B cell (primary cell): ENCODE measurements around the gene NDST1. TPM values are rescaled to one million over a fixed set of nuclear protein-coding genes. Genes with fewer than 3 reads are reported as not detected.

ENCODE experiments used
- ATAC-seq: fragments of 200-7000 bp; cut with Tn5 transposase; one replicate; pipeline ENCODE4 v1.10.0; 2021; ENCODE audit warnings: low read depth, mild to moderate bottlenecking, moderate number of reproducible peaks, moderate library complexity
- CTCF ChIA-PET: fragments of 350-600 bp; sonication (Branson Sonifier 250); formaldehyde crosslinking; loops from one replicate; lab custom pipeline; 2021; ENCODE audit warnings: antibody characterized with exemption, inconsistent platforms; lab: Charles Lee
- POLR2A ChIA-PET: fragments of 350-600 bp; sonication (Branson Sonifier 250); formaldehyde crosslinking; loops from one replicate; lab custom pipeline; 2021; ENCODE audit warnings: antibody characterized with exemption; lab: Charles Lee
- DNase-seq: peaks from one replicate; pipeline ENCODE4 v3.0.0; 2013
- H2AFZ ChIP-seq: 2 replicates; pipeline ENCODE4 v1.6.1; 2012; ENCODE audit warnings: mild to moderate bottlenecking, low read depth, low read length; ENCODE audit not compliant: insufficient read depth, poor library complexity, severe bottlenecking
- H3K27ac ChIP-seq, 2 donors: 1 replicate in 1 of 2; 2 replicates in 1 of 2; pipeline ENCODE4 v1.5.1; 2012 to 2013; ENCODE audit warnings: low read length in 2 of 2, mild to moderate bottlenecking in 2 of 2, moderate library complexity in 1 of 2
- H3K27me3 ChIP-seq, 4 experiments: fragments of 200-600 bp in 1 of 4; sonication (generic) in 1 of 4; replicated peaks in 1 of 4; 1 replicate in 2 of 4; 2 replicates in 2 of 4; pipeline versions ENCODE4 v1.6.1 to v1.7.0; 2013 to 2016; ENCODE audit warnings: low read length in 3 of 4, mild to moderate bottlenecking in 2 of 4, mixed read lengths in 1 of 4, moderate library complexity in 1 of 4; ENCODE audit not compliant: insufficient read depth in 4 of 4, control insufficient read depth in 3 of 4; ENCODE audit errors: control extremely low read depth in 1 of 4
- H3K36me3 ChIP-seq, 2 experiments: replicated peaks in 1 of 2; 1 replicate in 1 of 2; 2 replicates in 1 of 2; pipeline versions ENCODE4 v1.6.1 to v1.7.1; 2013; ENCODE audit warnings: low read length in 1 of 2; ENCODE audit not compliant: insufficient read depth in 2 of 2, control insufficient read depth in 1 of 2; ENCODE audit errors: control extremely low read depth in 1 of 2, extremely low read depth in 1 of 2
- H3K4me1 ChIP-seq, 2 donors: fragments of 200-600 bp in 1 of 2; sonication (generic) in 1 of 2; 1 replicate in 1 of 2; 2 replicates in 1 of 2; pipeline versions ENCODE4 v1.5.1 to v1.6.1; 2013 to 2017; ENCODE audit warnings: low read length in 2 of 2; ENCODE audit not compliant: control insufficient read depth in 2 of 2, insufficient read depth in 2 of 2
- H3K4me2 ChIP-seq: replicated peaks from 2 replicates; pipeline ENCODE3; 2012; ENCODE audit warnings: mild to moderate bottlenecking, low read depth, low read length; ENCODE audit not compliant: poor library complexity, severe bottlenecking
- H3K4me3 ChIP-seq, 5 experiments: fragments of 200-600 bp in 1 of 5; sonication (generic) in 1 of 5; 1 replicate in 3 of 5; 2 replicates in 2 of 5; pipeline versions ENCODE4 v1.5.1 to v1.7.0; 2011 to 2016; ENCODE audit warnings: low read length in 4 of 5, mild to moderate bottlenecking in 4 of 5, low read depth in 2 of 5, control low read depth in 1 of 5, moderate library complexity in 1 of 5; ENCODE audit not compliant: insufficient read depth in 1 of 5; ENCODE audit errors: control extremely low read depth in 1 of 5, extremely low read depth in 1 of 5
- H3K79me2 ChIP-seq: fragments of 200-600 bp; sonication (generic); one replicate; pipeline ENCODE4 v1.6.0; 2016; ENCODE audit warnings: low read length; ENCODE audit not compliant: control insufficient read depth, insufficient read depth
- H3K9ac ChIP-seq: fragments of 200-600 bp; sonication (generic); 2 replicates; pipeline ENCODE4 v1.6.1; 2017; ENCODE audit warnings: mild to moderate bottlenecking, low read length, moderate library complexity
- H3K9me3 ChIP-seq, 3 donors: one replicate each; pipeline versions ENCODE4 v1.6.1 to v1.7.1; 2013; ENCODE audit warnings: low read length in 2 of 3; ENCODE audit not compliant: control insufficient read depth in 2 of 3, insufficient read depth in 1 of 3; ENCODE audit errors: control extremely low read depth in 1 of 3
- H4K20me1 ChIP-seq: 2 replicates; pipeline ENCODE4 v1.6.0; 2012; ENCODE audit warnings: mild to moderate bottlenecking, low read length; ENCODE audit not compliant: insufficient read depth, control insufficient read depth, poor library complexity, severe bottlenecking
- H3K27ac Mint-ChIP-seq: one replicate; pipeline ENCODE4 v1.8.0; 2021; ENCODE audit warnings: mixed read lengths
- H3K27me3 Mint-ChIP-seq: one replicate; pipeline ENCODE4 v1.8.0; 2021; ENCODE audit warnings: mixed read lengths
- H3K4me1 Mint-ChIP-seq: one replicate; pipeline ENCODE4 v1.8.0; 2021; ENCODE audit warnings: mixed read lengths
- H3K4me3 Mint-ChIP-seq: one replicate; pipeline ENCODE4 v1.8.0; 2021; ENCODE audit warnings: mixed read lengths
- H3K9me3 Mint-ChIP-seq: one replicate; pipeline ENCODE4 v1.8.0; 2022; ENCODE audit warnings: mixed read lengths; ENCODE audit not compliant: insufficient read depth
- CTCF ChIP-seq: fragments of 200-600 bp; IDR thresholded peaks from one replicate; pipeline ENCODE4 v1.8.0; 2022; ENCODE audit warnings: antibody characterized with exemption, mild to moderate bottlenecking
- EZH2 ChIP-seq: IDR thresholded peaks from 2 replicates; pipeline ENCODE4 v1.6.1; 2012; ENCODE audit warnings: borderline replicate concordance, low read depth, mild to moderate bottlenecking, moderate library complexity, low read length; ENCODE audit not compliant: insufficient read depth, poor library complexity, severe bottlenecking
- WGBS: methylation state at CpG from one replicate; pipeline ENCODE4 v1.1.5; 2013; ENCODE audit warnings: missing lambda C conversion rate; ENCODE audit not compliant: insufficient coverage; 5-methylcytosine and 5-hydroxymethylcytosine counted together
- intact Hi-C: fragments of 100-400 bp; cut with micrococcal nuclease; formaldehyde crosslinking; loops from one replicate; pipeline ENCODE4 v1.10.0; 2022
- polyA plus RNA-seq: library from polyadenylated mRNA; depleted of rRNA; stranded (reverse); fragments of >200 nt; gene quantifications from 2 replicates; pipeline ENCODE4 v1.2.3, GENCODE V29; 2012
- total RNA-seq, 2 donors: library from RNA; stranded (reverse); fragments of 120-200 nt in 1 of 2; gene quantifications; 1 replicate in 1 of 2; 2 replicates in 1 of 2; pipeline versions ENCODE4 v1.2.3 to v1.2.4, GENCODE V29; 2013 to 2022

NDST1 gene
- total and polyA plus RNA-seq, 2 donors (not counting 1 experiment from before 2014, with no cell fraction given), result 4.3 to 7.0 TPM

- TF ChIP-seq EZH2 (no peak), CTCF (no peak)
- WGBS, result 100% methylated on average over 2 of the region's 4 CpGs
- Histone ChIP-seq H3K4me3 (no peak overlapping the region), H3K27me3 (no peaks in the 10 kb centered on the region), H3K4me2 (no peak overlapping the region), H3K36me3 (no peaks in the 10 kb centered on the region), H3K9me3 (no peaks in the 10 kb centered on the region), H2AFZ (no peak overlapping the region), H3K27ac (no peak overlapping the region), H3K9ac (no peak overlapping the region), H3K79me2 (no peaks in the 10 kb centered on the region), H4K20me1 (no peaks in the 10 kb centered on the region), H3K4me1 (peaks cover 5 to 6% of the 10 kb centered on the region in 2 donors)
- no peak overlapping the region for H3K4me3 Mint-ChIP-seq
- no peak for DNase-seq
- no peaks in the 10 kb centered on the region for H3K27me3 Mint-ChIP-seq
- ChIA-PET CTCF (interaction anchor here (0.7 to 6.2 kb wide), 16 partner anchors 9 to 291 kb away, joined by 3 to 110 read pairs (median 4); partner anchors contain the start of genes IRGM and RBM22), POLR2A (no interaction called here)
- intact Hi-C loops, result loop anchor here (1.0 to 10.0 kb wide), 6 partner anchors 63 to 939 kb away; partner anchors contain the start of gene TCOF1
- no peak for ATAC-seq
- H3K4me1 Mint-ChIP-seq, result peaks cover 5% of the 10 kb centered on the region
- H3K9me3 Mint-ChIP-seq, result no peaks in the 10 kb centered on the region
- no peak overlapping the region for H3K27ac Mint-ChIP-seq
Observed at GRCh38 chr5:150561571-150562275, 53.8 kb downstream of the NDST1 start.

- DNase-seq, result peak; percentile 51
- intact Hi-C loops, result loop anchor here (1.0 to 10.0 kb wide), 2 partner anchors 61 to 208 kb away; partner anchors contain the start of gene TCOF1
Observed at GRCh38 chr5:150562832-150563231, 54.9 kb downstream of the NDST1 start.

More at GRCh38 chr5:150562832-150563231, 54.9 kb downstream of the NDST1 start:
- H3K4me3 ChIP-seq, result no peak overlapping the region
- H3K27me3 ChIP-seq, result no peaks in the 10 kb centered on the region
- no peak overlapping the region for H3K9ac ChIP-seq
- no peak overlapping the region for H3K27ac ChIP-seq
- no peaks in the 10 kb centered on the region for H3K9me3 ChIP-seq
- ATAC-seq, result no peak
- H2AFZ ChIP-seq, result no peak overlapping the region
- H4K20me1 ChIP-seq, result no peaks in the 10 kb centered on the region
- no peaks in the 10 kb centered on the region for H3K9me3 Mint-ChIP-seq
- CTCF ChIA-PET, result interaction anchor here (1.2 to 6.2 kb wide), 8 partner anchors 36 to 755 kb away, joined by 3 to 110 read pairs (median 4); no protein-coding TSS in a partner anchor
- no peaks in the 10 kb centered on the region for H3K79me2 ChIP-seq
- H3K27me3 Mint-ChIP-seq, result no peaks in the 10 kb centered on the region
- H3K27ac Mint-ChIP-seq, result no peak overlapping the region
- no peaks in the 10 kb centered on the region for H3K4me1 Mint-ChIP-seq
- TF ChIP-seq EZH2, result no peak
- TF ChIP-seq CTCF, result peak; percentile 41
- H3K4me3 Mint-ChIP-seq, result no peak overlapping the region
- POLR2A ChIA-PET, result no interaction called here
- no peak overlapping the region for H3K4me2 ChIP-seq
- H3K4me1 ChIP-seq, result no peaks in the 10 kb centered on the region
- WGBS, result 81% methylated on average over 2 of the region's 2 CpGs
- no peaks in the 10 kb centered on the region for H3K36me3 ChIP-seq
